ENCODE measurements around the gene PPP4R3A.
"Not testable (repeated sequence)": the region's sequence is repeated elsewhere in the genome, so short reads cannot be mapped to it uniquely, and the experiment has no call there.

Gene PPP4R3A

GRCh38 chr14:91410771-91411536 is 99.2 kb downstream of the PPP4R3A start:
- Mint-ChIP-seq H3K4me3 (peak overlapping the region; percentile 61 to 71), H3K27ac (peak overlapping the region; percentile 24 to 69), H3K9me3 (no peaks in the 10 kb centered on the region), H3K4me1 (peaks cover 89% of the 10 kb centered on the region), H3K27me3 (no peaks in the 10 kb centered on the region)
- DNase-seq (no peak), ATAC-seq (peak; percentile 58)

- peak overlapping the region; percentile 91 to 94 for H3K27ac Mint-ChIP-seq
- no peaks in the 10 kb centered on the region for H3K9me3 Mint-ChIP-seq
- DNase-seq (peak; percentile 57 to 61), ATAC-seq (peak; percentile 81)
- no peaks in the 10 kb centered on the region for H3K27me3 Mint-ChIP-seq
- H3K4me3 Mint-ChIP-seq = peak overlapping the region; percentile 61 to 71
- peaks cover 95% of the 10 kb centered on the region for H3K4me1 Mint-ChIP-seq
These were observed 100.0 kb downstream of the PPP4R3A start for GRCh38 chr14:91409928-91410718.

DNA sequence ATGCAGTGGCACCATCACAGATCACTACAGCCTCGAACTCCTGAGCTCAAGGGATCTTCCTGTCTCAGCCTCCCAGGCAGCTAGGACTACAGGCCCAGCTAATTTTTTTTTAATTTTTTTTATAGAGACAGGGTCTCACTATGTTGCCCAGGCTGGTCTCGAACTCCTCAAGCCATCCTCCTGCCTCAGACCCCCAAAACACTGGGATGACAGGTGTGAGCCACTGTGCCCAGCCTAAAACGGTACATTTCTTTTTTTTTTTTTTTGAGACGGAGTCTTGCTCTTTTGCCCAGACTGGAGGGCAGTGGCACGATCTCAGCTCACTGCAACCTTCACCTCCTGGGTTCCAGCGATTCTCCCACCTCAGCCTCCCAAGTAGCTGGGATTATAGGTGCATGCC is 100.9 kb downstream of the PPP4R3A start:
- peaks cover 95% of the 10 kb centered on the region for H3K4me1 Mint-ChIP-seq
- DNase-seq, ATAC-seq, H3K27me3 Mint-ChIP-seq, H3K9me3 Mint-ChIP-seq: not testable (repeated sequence)
- H3K4me3 Mint-ChIP-seq = peak overlapping the region; percentile 61 to 71
- H3K27ac Mint-ChIP-seq = peak overlapping the region; percentile 90 to 94
